Activated CD8-positive, alpha-beta T cell treated with anti-CD3 and anti-CD28 coated beads for 36 hours (primary cell): ENCODE results near the gene NUDT14. TPM values are rescaled to one million over a fixed set of nuclear protein-coding genes. Genes with fewer than 3 reads are reported as not detected.

Experiments used
- ATAC-seq: fragments of 200-7000 bp; cut with Tn5 transposase; one replicate; pipeline ENCODE4 v1.10.0; 2021; ENCODE audit warnings: mild to moderate bottlenecking, moderate library complexity
- CTCF ChIA-PET: fragments of 350-600 bp; sonication (Branson Sonifier 250); formaldehyde crosslinking; loops from one replicate; lab custom pipeline; 2021; ENCODE audit warnings: antibody characterized with exemption; lab: Charles Lee
- POLR2A ChIA-PET: fragments of 350-600 bp; sonication (Branson Sonifier 250); formaldehyde crosslinking; loops from one replicate; lab custom pipeline; 2021; ENCODE audit warnings: antibody characterized with exemption; lab: Charles Lee
- DNase-seq: peaks from one replicate; pipeline ENCODE4 v3.0.0-alpha.2; 2020
- H3K27ac Mint-ChIP-seq: one replicate; pipeline ENCODE4 v1.8.0; 2021; ENCODE audit warnings: mild to moderate bottlenecking, mixed read lengths
- H3K27me3 Mint-ChIP-seq: one replicate; pipeline ENCODE4 v1.8.0; 2021; ENCODE audit warnings: mixed read lengths
- H3K36me3 Mint-ChIP-seq: one replicate; pipeline ENCODE4 v1.8.0; 2021; ENCODE audit warnings: low read depth, mixed read lengths
- H3K4me1 Mint-ChIP-seq: one replicate; pipeline ENCODE4 v1.8.0; 2021; ENCODE audit warnings: low read depth, mixed read lengths
- H3K4me3 Mint-ChIP-seq: one replicate; pipeline ENCODE4 v1.8.0; 2021; ENCODE audit warnings: mild to moderate bottlenecking, moderate library complexity, mixed read lengths
- H3K9me3 Mint-ChIP-seq: one replicate; pipeline ENCODE4 v1.8.0; 2021; ENCODE audit warnings: mixed read lengths
- intact Hi-C: fragments of 100-400 bp; cut with micrococcal nuclease; formaldehyde crosslinking; loops from one replicate; pipeline ENCODE4 v1.10.0; 2022
- total RNA-seq, 2 experiments: library from RNA; stranded (reverse); gene quantifications; one replicate each; pipeline ENCODE4 v1.2.3, GENCODE V29; 2021
- TF ChIP-seq, protein P1 (sequence below): fragments of 200-600 bp; IDR thresholded peaks from one replicate; pipeline ENCODE4 v1.8.0; 2022; ENCODE audit warnings: antibody characterized with exemption, mild to moderate bottlenecking

The NUDT14 gene
- total RNA-seq, 2 experiments from 2014 or later = 9.3 to 9.7 TPM

DNA sequence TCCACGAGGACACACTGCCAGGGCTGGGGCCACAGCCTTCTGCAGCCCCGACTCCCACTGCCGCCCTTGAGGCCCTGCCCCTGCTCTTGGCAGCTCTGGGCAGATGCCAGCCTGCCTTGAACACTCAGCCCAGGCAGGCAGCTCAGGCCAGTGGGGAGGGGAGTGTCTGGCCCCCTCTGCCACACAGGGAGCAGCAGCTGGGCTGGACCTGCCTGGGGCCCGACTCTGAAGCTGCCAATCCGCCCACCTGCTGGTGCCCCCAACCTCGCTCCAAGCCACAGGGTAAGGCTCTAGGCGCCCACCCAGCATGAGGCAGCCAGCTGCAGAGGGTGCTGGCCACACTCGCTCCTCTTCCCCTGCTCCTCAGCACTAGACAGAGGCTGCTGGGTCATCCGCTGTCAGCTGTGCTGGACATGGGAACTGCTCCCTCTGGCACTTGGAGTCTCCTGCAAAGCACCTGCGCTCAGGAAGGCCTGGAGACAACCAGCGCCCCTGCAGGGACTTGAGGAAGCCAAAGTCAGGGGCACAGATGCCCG lies 24.6 kb upstream of the NUDT14 start:
- no peak for ATAC-seq
- TF ChIP-seq, protein P1, sequence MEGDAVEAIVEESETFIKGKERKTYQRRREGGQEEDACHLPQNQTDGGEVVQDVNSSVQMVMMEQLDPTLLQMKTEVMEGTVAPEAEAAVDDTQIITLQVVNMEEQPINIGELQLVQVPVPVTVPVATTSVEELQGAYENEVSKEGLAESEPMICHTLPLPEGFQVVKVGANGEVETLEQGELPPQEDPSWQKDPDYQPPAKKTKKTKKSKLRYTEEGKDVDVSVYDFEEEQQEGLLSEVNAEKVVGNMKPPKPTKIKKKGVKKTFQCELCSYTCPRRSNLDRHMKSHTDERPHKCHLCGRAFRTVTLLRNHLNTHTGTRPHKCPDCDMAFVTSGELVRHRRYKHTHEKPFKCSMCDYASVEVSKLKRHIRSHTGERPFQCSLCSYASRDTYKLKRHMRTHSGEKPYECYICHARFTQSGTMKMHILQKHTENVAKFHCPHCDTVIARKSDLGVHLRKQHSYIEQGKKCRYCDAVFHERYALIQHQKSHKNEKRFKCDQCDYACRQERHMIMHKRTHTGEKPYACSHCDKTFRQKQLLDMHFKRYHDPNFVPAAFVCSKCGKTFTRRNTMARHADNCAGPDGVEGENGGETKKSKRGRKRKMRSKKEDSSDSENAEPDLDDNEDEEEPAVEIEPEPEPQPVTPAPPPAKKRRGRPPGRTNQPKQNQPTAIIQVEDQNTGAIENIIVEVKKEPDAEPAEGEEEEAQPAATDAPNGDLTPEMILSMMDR = no peak
- no peak for DNase-seq
- CTCF ChIA-PET = interaction anchor here (0.8 kb wide), 1 partner anchor 109 kb away, joined by 3 read pairs; the partner anchor contains the start of gene PACS2
- no peak overlapping the region for H3K27ac Mint-ChIP-seq
- H3K4me1 Mint-ChIP-seq = peaks cover 16% of the 10 kb centered on the region
- intact Hi-C loops = no loop called here
- no peaks in the 10 kb centered on the region for H3K9me3 Mint-ChIP-seq
- peaks cover 2% of the 10 kb centered on the region for H3K27me3 Mint-ChIP-seq
- no peak overlapping the region for H3K4me3 Mint-ChIP-seq
- POLR2A ChIA-PET = interaction anchor here (0.8 kb wide), 1 partner anchor 111 kb away, joined by 4 read pairs; no protein-coding TSS in a partner anchor
- H3K36me3 Mint-ChIP-seq = no peaks in the 10 kb centered on the region

DNA sequence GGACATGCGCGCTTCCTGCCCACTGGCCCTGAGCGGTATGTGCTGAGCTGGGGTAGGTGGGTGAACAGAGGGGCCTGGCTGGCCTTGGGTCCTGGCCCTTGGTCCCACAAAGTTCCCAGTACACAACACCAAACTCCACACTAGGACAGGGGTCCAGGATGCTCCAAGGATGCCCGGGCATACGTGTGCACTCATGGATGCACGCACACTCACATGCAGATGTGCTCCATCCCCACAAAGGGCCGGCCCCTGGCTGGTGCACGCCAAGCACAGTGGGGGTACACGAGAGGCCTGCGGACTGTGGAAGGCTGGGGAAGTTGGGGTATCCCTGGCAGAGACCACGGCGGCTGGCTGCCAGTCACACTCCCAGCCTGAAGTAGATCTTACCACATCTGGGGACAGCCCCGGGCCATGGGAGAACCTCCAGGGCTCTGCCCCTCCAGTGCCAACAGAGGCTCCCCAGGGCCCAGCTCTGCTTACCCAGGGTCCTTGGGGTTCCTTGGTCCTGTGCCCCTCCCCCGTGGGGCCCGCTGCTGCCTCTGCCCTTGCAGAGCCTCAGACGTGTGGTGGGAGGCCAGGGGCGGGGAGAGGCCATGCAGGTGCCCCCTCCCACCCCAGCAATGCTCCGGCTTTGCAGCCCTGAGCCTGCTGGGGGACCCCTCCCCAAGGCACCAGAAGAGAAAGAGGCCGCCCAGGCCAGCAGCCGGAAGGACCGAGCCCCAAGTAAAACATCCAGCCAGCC lies 24.0 kb upstream of the NUDT14 start:
- H3K9me3 Mint-ChIP-seq = no peaks in the 10 kb centered on the region
- H3K4me3 Mint-ChIP-seq = no peak overlapping the region
- CTCF ChIA-PET = interaction anchor here (0.7 to 2.5 kb wide), 4 partner anchors 9 to 224 kb away, joined by 3 to 8 read pairs (median 5); partner anchors contain the start of gene PACS2
- H3K4me1 Mint-ChIP-seq = peaks cover 16% of the 10 kb centered on the region
- intact Hi-C loops = loop anchor here (5.0 kb wide), 1 partner anchor 147 kb away; no protein-coding TSS in a partner anchor
- H3K27ac Mint-ChIP-seq = no peak overlapping the region
- POLR2A ChIA-PET = interaction anchor here (0.8 kb wide), 1 partner anchor 112 kb away, joined by 4 read pairs; no protein-coding TSS in a partner anchor
- no peaks in the 10 kb centered on the region for H3K36me3 Mint-ChIP-seq
- peaks cover 6% of the 10 kb centered on the region for H3K27me3 Mint-ChIP-seq
- TF ChIP-seq, protein P1 = no peak
- DNase-seq (no peak), ATAC-seq (no peak)

DNA sequence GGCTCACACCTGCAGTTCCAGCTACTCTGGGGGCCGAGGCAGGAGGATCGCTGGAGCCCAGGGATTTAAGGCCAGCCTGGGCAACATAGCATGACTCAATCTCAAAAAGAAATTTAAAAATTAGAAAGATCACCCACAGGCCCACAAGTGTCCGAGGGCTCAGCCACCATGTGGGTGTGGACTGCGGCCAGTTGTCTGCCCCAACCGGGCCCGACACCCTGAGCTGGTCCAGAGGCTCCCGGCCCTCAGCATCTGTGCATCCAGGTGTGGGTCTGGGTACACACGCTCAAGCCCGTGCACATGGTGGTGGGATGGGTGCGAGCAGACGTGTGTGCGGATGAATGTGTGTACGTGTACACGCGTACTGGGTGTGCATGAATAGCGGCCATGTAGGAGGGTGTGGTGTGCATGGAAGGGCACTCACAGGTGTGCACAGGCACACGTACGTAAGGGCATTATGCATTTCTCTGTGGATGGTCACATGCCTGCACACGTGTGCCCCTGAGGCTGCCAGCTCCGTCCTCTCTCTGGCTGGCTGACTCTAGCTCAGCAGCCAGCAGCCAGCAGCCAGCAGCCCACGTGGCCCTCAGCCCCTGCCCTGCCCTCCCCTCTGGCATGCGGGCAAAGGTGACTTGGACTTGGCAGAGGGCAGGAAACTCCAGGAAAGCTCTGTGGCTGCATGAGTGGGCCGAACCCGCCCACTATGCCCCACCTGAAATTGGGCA lies 23.3 kb upstream of the NUDT14 start:
- ATAC-seq = no peak
- H3K4me1 Mint-ChIP-seq = peaks cover 16% of the 10 kb centered on the region
- DNase-seq = no peak
- H3K27ac Mint-ChIP-seq = no peak overlapping the region
- TF ChIP-seq, protein P1 = no peak
- peaks cover 9% of the 10 kb centered on the region for H3K27me3 Mint-ChIP-seq
- CTCF ChIA-PET = interaction anchor here (0.7 to 2.5 kb wide), 5 partner anchors 9 to 224 kb away, joined by 3 to 8 read pairs (median 5); no protein-coding TSS in a partner anchor
- POLR2A ChIA-PET = no interaction called here
- H3K4me3 Mint-ChIP-seq = no peak overlapping the region
- no peaks in the 10 kb centered on the region for H3K36me3 Mint-ChIP-seq
- H3K9me3 Mint-ChIP-seq = no peaks in the 10 kb centered on the region
- intact Hi-C loops = loop anchor here (5.0 kb wide), 1 partner anchor 148 kb away; no protein-coding TSS in a partner anchor

DNA sequence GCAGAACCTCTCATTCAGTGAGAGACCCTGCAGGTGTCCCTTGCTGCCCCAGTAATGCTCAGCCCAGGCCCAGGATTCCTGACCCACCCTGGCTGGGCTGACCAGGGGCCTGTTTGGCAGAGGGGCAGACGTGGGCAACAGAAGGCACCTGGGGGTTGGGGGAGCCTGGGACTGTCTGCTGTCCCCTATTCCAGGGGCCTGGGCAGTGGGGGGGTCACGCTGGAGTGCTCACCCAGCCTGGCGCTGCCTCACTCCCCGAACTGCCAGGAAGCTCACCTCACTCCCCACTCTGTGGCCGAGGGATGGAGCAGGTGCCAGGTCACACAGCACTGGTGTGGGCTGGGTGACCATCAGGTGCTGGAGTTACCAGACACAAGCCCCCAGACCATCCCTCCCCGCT lies 22.6 kb upstream of the NUDT14 start:
- POLR2A ChIA-PET = no interaction called here
- TF ChIP-seq, protein P1 = no peak
- Mint-ChIP-seq H3K36me3 (no peaks in the 10 kb centered on the region), H3K27me3 (peaks cover 11% of the 10 kb centered on the region), H3K27ac (no peak overlapping the region), H3K4me3 (no peak overlapping the region), H3K9me3 (no peaks in the 10 kb centered on the region), H3K4me1 (peaks cover 16% of the 10 kb centered on the region)
- CTCF ChIA-PET = interaction anchor here (0.7 to 2.5 kb wide), 7 partner anchors 10 to 153 kb away, joined by 3 to 8 read pairs (median 3); no protein-coding TSS in a partner anchor
- DNase-seq = no peak
- intact Hi-C loops = loop anchor here (5.0 kb wide), 1 partner anchor 149 kb away; no protein-coding TSS in a partner anchor
- ATAC-seq = no peak
